Rectal smooth muscle tissue (tissue), 1 donor: ENCODE measurements around the gene PRSS23.
"Not testable (repeated sequence)": the region's sequence is repeated elsewhere in the genome, so short reads cannot be mapped to it uniquely, and the experiment has no call there.

ENCODE experiments used
- H3K27ac ChIP-seq: one replicate; pipeline ENCODE4 v1.7.0; 2013; ENCODE audit warnings: low read depth, low read length, inconsistent platforms
- H3K27me3 ChIP-seq: one replicate; pipeline ENCODE4 v1.7.0; 2013; ENCODE audit warnings: low read length; ENCODE audit not compliant: control insufficient read depth, insufficient read depth
- H3K36me3 ChIP-seq: one replicate; pipeline ENCODE4 v1.7.0; 2013; ENCODE audit warnings: low read length; ENCODE audit not compliant: control insufficient read depth, insufficient read depth
- H3K4me1 ChIP-seq: one replicate; pipeline ENCODE4 v1.7.0; 2013; ENCODE audit warnings: low read length; ENCODE audit not compliant: control insufficient read depth, insufficient read depth
- H3K4me3 ChIP-seq: one replicate; pipeline ENCODE4 v1.7.0; 2013; ENCODE audit warnings: low read length
- H3K9ac ChIP-seq: one replicate; pipeline ENCODE4 v1.7.0; 2013; ENCODE audit warnings: low read length

PRSS23 gene

GRCh38 chr11:86800076-86800959, at the start of gene PRSS23:
Gene PRSS23, plus strand, starts transcription at chr11:86800542. Its CDS starts 7,102 bp downstream, at chr11:86807644.
- Histone ChIP-seq H3K4me1 (peaks cover 8% of the 10 kb centered on the region), H3K27ac (peak within 1 kb of the TSS; percentile 95), H3K9ac (peak within 1 kb of the TSS; percentile 74)

GRCh38 chr11:86753459-86753858, 46.9 kb upstream of the PRSS23 start:
- Histone ChIP-seq H3K36me3 (no peaks in the 10 kb centered on the region), H3K4me1 (no peaks in the 10 kb centered on the region), H3K27ac (no peak overlapping the region), H3K4me3 (no peak overlapping the region), H3K27me3 (no peaks in the 10 kb centered on the region), H3K9ac (no peak overlapping the region)

More at GRCh38 chr11:86800076-86800959, at the start of gene PRSS23:
- H3K27me3 ChIP-seq, result no peaks in the 10 kb centered on the region
- H3K4me3 ChIP-seq, result peak within 1 kb of the TSS; percentile 86
- H3K36me3 ChIP-seq, result no peaks in the 10 kb centered on the region

GRCh38 chr11:86755146-86755545, 45.2 kb upstream of the PRSS23 start:
- Histone ChIP-seq H3K4me1 (no peaks in the 10 kb centered on the region), H3K4me3 (no peak overlapping the region), H3K27ac (no peak overlapping the region), H3K27me3 (no peaks in the 10 kb centered on the region), H3K9ac (no peak overlapping the region), H3K36me3 (no peaks in the 10 kb centered on the region)

GRCh38 chr11:86758171-86758570, 42.2 kb upstream of the PRSS23 start:
- no peaks in the 10 kb centered on the region for H3K36me3 ChIP-seq
- no peaks in the 10 kb centered on the region for H3K4me1 ChIP-seq
- H3K27ac ChIP-seq, result no peak overlapping the region
- no peak overlapping the region for H3K9ac ChIP-seq
- no peaks in the 10 kb centered on the region for H3K27me3 ChIP-seq
- H3K4me3 ChIP-seq, result no peak overlapping the region

- H3K36me3 ChIP-seq, result no peaks in the 10 kb centered on the region
- no peak overlapping the region for H3K27ac ChIP-seq
- no peak overlapping the region for H3K9ac ChIP-seq
- H3K27me3 ChIP-seq, result no peaks in the 10 kb centered on the region
- H3K4me3 ChIP-seq, result no peak overlapping the region
- H3K4me1 ChIP-seq, result no peaks in the 10 kb centered on the region
Measured at GRCh38 chr11:86760577-86760976, 39.8 kb upstream of the PRSS23 start.

GRCh38 chr11:86761978-86762377, 38.4 kb upstream of the PRSS23 start:
- no peak overlapping the region for H3K27ac ChIP-seq
- H3K4me3 ChIP-seq, result no peak overlapping the region
- H3K4me1 ChIP-seq, result no peaks in the 10 kb centered on the region
- H3K36me3 ChIP-seq, result no peaks in the 10 kb centered on the region
- no peaks in the 10 kb centered on the region for H3K27me3 ChIP-seq
- no peak overlapping the region for H3K9ac ChIP-seq

- Histone ChIP-seq H3K27me3 (no peaks in the 10 kb centered on the region), H3K4me1 (no peaks in the 10 kb centered on the region)
Measured at GRCh38 chr11:86765203-86765602, 35.1 kb upstream of the PRSS23 start.

GRCh38 chr11:86765878-86766277, 34.5 kb upstream of the PRSS23 start:
- H3K9ac ChIP-seq, result no peak overlapping the region
- H3K27ac ChIP-seq, result no peak overlapping the region
- no peaks in the 10 kb centered on the region for H3K27me3 ChIP-seq
- H3K36me3 ChIP-seq, result no peaks in the 10 kb centered on the region
- H3K4me3 ChIP-seq, result no peak overlapping the region
- H3K4me1 ChIP-seq, result no peaks in the 10 kb centered on the region

More at GRCh38 chr11:86765203-86765602, 35.1 kb upstream of the PRSS23 start:
- Histone ChIP-seq H3K9ac (no peak overlapping the region), H3K4me3 (no peak overlapping the region), H3K27ac (no peak overlapping the region), H3K36me3 (no peaks in the 10 kb centered on the region)

- no peaks in the 10 kb centered on the region for H3K36me3 ChIP-seq
- no peak overlapping the region for H3K4me3 ChIP-seq
- no peak overlapping the region for H3K27ac ChIP-seq
- H3K4me1 ChIP-seq, result no peaks in the 10 kb centered on the region
- no peak overlapping the region for H3K9ac ChIP-seq
- H3K27me3 ChIP-seq, result no peaks in the 10 kb centered on the region
Measured at GRCh38 chr11:86769219-86769618, 31.1 kb upstream of the PRSS23 start.

- H3K4me1 ChIP-seq, H3K36me3 ChIP-seq, H3K27ac ChIP-seq, H3K9ac ChIP-seq, H3K4me3 ChIP-seq, H3K27me3 ChIP-seq: not testable (repeated sequence)
Measured at GRCh38 chr11:86770473-86771027, 29.8 kb upstream of the PRSS23 start.

- H3K9ac ChIP-seq, result no peak overlapping the region
- no peak overlapping the region for H3K27ac ChIP-seq
- no peak overlapping the region for H3K4me3 ChIP-seq
- H3K36me3 ChIP-seq, result no peaks in the 10 kb centered on the region
- no peaks in the 10 kb centered on the region for H3K4me1 ChIP-seq
- no peaks in the 10 kb centered on the region for H3K27me3 ChIP-seq
Measured at GRCh38 chr11:86772999-86773398, 27.3 kb upstream of the PRSS23 start.

GRCh38 chr11:86773513-86774252, 26.7 kb upstream of the PRSS23 start:
- no peak overlapping the region for H3K27ac ChIP-seq

More at GRCh38 chr11:86773513-86774252, 26.7 kb upstream of the PRSS23 start:
- Histone ChIP-seq H3K27me3 (no peaks in the 10 kb centered on the region), H3K36me3 (no peaks in the 10 kb centered on the region), H3K9ac (no peak overlapping the region), H3K4me3 (no peak overlapping the region), H3K4me1 (no peaks in the 10 kb centered on the region)
